Loucy (cell line): ENCODE data around the gene P2RY2.

ENCODE experiments used
- EZH2phosphoT487 ChIP-seq: fragments of 200-600 bp; IDR thresholded peaks from 2 replicates; pipeline ENCODE4 v1.6.1; 2018; ENCODE audit warnings: antibody characterized with exemption, mild to moderate bottlenecking, moderate library complexity, borderline replicate concordance
- TF ChIP-seq, protein P1 (sequence below): fragments of 200-600 bp; sonication (generic); conservative IDR thresholded peaks from 2 replicates; pipeline ENCODE4 v1.5.1; 2014; ENCODE audit warnings: mild to moderate bottlenecking, antibody characterized with exemption, low read length

- TF ChIP-seq, protein P1, sequence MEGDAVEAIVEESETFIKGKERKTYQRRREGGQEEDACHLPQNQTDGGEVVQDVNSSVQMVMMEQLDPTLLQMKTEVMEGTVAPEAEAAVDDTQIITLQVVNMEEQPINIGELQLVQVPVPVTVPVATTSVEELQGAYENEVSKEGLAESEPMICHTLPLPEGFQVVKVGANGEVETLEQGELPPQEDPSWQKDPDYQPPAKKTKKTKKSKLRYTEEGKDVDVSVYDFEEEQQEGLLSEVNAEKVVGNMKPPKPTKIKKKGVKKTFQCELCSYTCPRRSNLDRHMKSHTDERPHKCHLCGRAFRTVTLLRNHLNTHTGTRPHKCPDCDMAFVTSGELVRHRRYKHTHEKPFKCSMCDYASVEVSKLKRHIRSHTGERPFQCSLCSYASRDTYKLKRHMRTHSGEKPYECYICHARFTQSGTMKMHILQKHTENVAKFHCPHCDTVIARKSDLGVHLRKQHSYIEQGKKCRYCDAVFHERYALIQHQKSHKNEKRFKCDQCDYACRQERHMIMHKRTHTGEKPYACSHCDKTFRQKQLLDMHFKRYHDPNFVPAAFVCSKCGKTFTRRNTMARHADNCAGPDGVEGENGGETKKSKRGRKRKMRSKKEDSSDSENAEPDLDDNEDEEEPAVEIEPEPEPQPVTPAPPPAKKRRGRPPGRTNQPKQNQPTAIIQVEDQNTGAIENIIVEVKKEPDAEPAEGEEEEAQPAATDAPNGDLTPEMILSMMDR = no peak
- no peak for TF ChIP-seq EZH2phosphoT487
Measured at GRCh38 chr11:73273222-73273895, 55.3 kb downstream of the P2RY2 start.
